CD4-positive, alpha-beta T cell treated with Interleukin-15 for 1 hour (primary cell): ENCODE results near the gene RSRC1.
"Not testable (repeated sequence)": the region's sequence is repeated elsewhere in the genome, so short reads cannot be mapped to it uniquely, and the experiment has no call there.

Experiments
- DNase-seq: peaks from one replicate; pipeline ENCODE4 v3.0.0-alpha.2; 2020

Gene RSRC1

DNA sequence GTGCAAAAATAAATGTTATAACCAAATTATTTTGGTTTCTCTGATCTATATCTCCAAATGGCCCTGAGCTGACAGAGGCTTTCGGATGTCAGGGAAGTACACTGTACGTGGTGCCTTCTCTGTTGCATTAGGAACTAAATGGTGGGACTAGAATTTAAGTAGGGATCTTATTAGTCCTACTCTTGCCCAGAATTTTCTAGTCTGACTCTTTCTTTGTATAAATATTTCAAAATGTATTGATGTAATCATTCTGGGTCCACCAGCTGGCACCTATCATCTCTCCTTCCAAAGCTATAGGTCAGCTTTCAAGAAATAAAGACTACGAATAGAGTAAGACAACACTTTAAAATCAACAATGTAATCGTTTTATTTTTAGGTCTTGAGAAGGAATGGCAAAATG, 438.8 kb downstream of the RSRC1 start:
- no peak for DNase-seq

GRCh38 chr3:158549938-158550337, 440.0 kb downstream of the RSRC1 start:
- DNase-seq: not testable (repeated sequence)

- DNase-seq: no peak
Measured at GRCh38 chr3:158552124-158552523, 442.2 kb downstream of the RSRC1 start.

DNA sequence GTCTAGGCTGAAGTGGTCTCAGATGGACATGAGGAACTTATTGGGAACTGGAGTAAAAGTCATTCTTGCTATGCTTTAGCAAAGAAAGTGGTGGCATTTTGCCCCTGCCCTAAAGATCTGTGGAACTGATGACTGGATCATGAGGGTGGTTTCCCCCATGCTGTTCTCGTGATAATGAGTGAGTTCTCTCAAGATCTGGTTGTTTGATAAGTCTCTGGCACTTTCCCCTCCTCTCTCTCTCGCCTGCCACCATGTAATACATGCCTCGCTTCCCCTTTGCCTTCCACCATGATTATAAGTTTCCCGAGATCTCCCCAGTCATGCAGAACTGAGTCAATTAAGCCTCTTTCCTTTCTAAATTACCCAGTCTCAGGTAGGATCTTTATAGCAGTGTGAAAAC, 449.6 kb downstream of the RSRC1 start:
- DNase-seq: no peak

DNA sequence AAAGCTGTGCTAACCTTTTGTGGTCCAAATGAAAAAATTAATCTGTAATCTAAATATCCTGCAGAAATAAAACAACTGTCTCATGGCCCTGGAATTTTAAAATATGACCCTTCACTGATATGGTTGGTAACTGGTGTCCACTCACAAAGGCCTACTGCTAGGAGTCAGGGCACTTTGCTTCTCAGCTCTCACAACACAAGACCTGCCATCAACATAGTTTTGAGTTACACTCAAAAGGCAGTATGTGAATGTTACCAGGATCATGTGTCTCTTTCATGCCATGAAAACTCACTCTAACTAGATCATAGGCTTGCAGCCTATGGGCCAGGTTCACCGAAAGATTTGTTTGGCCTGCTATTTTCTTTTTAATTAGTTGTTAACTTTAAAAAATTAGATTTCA, 451.1 kb downstream of the RSRC1 start:
- no peak for DNase-seq

DNA sequence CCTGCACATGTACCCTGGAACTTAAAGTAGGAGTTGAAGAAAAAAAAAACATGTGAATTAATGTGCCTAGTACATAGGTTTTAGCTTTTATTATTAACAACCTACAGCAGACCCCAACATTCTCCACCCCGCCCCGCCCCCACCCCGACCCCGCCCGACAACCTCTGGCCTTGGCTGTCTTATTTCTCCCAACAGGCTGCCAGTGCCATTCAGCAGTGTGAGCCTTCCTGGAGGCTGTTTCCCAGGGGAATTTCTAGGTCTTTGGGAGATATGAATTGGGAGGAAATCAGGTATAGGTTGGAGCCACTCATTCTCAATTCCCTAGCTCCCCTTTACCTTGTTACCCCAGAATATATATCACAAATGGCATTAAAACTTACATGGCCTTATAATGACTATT, 452.8 kb downstream of the RSRC1 start:
- DNase-seq: no peak

DNA sequence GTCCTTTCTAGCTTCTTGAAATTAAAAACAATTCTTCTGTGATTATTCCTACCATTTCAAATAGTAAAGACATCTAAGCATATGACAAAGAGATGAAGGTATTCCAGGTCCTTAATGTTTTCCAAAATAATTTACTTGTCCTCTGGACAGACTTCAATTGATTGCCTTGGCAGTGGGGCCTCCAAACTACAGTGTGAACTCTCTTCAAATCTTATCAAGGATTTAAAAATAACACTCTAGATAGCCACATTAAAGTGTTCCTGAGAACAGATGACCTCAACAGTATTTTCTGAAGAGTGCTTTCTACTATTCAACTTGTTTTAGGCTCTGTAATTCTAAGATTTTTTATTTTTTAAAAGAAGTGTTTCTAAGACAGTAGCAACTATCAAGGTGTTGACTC, 453.2 kb downstream of the RSRC1 start:
- DNase-seq: no peak

GRCh38 chr3:158565076-158565475, 455.2 kb downstream of the RSRC1 start:
- DNase-seq: no peak

GRCh38 chr3:158568784-158569183, 458.9 kb downstream of the RSRC1 start:
- no peak for DNase-seq

GRCh38 chr3:158569794-158570193, 459.9 kb downstream of the RSRC1 start:
- DNase-seq: no peak

DNA sequence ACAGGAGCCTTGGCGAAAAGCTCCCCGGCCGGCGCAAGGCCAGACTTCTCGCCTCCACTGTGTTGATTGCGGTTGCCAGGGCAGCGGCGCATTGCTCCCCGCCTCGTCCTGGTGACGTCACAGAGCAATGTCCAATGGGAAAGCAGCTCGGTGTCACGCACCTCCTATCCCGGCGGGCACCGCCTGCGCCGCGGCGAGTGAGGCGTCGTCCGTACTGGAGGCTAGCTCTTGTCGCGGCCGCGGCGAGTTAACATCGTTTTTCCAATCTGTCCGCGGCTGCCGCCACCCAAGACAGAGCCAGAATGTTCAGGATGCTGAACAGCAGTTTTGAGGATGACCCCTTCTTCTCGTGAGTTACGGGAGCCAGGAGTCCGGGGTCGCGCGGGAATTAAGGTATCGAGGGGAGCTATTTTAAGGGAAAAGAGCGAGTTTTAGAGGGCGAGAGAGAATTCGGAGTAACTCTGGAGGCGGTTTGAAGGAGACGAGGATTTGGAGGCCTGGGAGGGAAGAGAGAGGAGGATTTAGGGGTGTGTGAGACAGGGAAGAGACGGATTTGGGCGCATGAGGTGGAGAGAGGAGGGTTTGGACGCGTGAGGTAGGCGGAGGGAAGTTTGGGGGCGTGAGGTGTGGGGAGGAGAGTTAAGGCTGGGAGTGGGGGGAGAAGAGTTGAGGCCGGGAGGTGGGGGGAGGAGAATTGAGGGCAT, 461.3 kb downstream of the RSRC1 start, which contains the start of gene MLF1:
Gene MLF1, plus strand, starts transcription at position 196 of the 704 bp plus-strand sequence. Its CDS starts 107 bp downstream, at position 303.
- peak; percentile 88 for DNase-seq

DNA sequence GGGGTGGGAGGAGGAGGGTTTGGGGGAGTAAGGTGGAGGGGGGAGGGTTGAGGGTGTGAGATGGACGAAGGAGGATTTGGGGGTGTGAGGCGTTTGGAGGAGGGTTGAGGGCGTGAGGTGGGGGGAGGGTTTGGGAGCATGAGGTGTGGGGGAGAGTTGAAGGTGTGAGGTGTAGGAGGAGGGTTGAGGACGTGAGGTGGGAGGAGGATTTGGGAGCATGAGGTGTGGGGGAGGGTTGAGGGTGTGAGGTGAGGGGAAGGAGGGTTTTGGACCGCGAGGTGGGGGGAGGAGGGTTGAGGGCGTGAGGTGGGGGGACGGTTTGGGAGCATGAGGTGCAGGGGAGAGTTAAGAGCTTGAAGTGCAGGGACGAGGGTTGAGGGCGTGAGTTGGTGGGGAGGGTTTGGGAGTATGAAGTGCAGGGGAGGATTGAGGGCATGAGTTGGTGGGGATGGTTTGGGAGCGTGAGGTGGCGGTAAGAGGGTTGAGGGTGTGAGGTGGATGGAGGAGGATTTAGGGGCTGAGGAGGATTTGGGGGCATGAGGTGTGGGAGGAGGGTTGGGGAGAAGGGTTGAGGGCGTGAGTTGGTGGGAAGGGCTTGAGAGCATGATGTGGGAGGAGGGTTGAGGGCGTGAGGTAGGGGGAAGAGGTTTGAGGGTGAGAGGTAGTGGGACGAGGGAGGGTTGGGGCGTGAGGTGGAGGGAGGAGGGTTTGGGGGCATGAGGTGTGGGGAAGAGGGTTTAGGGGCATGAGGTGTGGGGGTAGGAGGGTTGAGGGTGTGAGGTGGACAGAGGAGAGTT, 462.3 kb downstream of the RSRC1 start:
- no peak for DNase-seq

DNA sequence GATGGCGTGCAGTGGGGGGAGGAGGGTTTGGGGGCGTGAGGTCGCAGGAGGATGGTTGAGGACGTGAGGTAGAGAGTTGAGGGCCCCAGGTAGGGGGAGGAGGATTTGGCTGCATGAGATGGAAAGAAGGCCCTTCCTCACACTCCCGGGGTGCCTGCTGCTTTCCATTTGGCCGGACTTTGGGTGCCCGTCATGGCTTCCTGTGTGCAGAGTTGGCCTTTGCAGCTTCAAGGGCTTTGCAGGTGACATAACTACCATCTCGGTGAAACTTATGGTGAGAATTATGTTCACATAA, 462.8 kb downstream of the RSRC1 start:
- no peak for DNase-seq

DNA sequence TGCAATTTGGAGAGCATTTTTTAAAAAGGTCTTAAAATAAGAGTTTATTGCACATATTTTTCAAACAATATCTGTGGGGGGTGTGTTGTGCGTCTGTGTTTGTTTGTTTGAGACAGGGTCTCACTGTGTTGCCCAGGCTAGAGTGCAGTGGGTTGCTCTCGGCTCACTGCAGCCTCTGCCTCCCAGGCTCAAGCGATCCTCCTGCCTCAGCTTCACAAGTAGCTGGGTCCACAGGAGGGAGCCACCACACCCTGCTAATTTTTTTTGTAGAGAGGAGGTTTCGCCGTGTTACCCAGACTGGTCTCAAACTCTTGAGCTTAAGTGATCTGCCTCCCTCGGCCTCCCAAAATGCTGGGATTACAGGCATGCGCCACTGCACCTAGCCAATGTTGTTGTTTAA, 463.8 kb downstream of the RSRC1 start:
- DNase-seq: no peak

DNA sequence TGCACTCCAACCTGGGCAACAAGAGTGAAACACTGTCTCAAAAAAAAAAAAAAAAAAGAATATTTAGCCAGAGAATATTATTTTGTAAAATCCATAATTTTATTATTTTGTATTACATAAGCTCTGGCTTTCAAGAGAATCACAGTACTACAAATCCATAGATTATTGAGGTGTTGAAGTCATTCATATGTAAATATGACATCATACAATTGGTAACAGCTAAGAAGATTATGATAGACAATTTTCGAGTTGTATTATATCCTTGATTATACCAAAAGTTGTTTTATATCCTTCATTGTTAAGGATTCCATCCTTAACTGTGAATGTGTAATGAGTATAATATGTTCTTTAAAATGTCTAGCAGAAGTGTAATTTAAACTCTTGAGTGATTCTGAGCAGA, 464.8 kb downstream of the RSRC1 start:
- DNase-seq: no peak

DNA sequence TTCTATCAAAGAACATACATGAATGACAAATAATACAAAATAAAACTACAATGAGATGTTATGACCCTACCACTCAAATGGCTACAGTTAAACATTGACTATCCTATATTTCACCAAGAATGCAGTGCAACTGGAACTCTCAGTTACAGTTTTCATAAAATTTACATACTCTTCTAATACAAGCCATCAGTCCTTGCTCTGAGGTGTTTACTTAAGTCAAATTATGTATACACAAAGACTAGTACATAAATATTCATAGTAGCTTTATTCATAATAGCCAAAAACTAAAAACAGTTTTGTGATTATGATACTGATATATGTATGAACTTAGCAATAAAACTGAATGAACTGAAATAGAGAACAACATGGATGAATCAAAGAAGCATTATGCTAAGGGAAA, 480.3 kb downstream of the RSRC1 start:
- no peak for DNase-seq
